ENCODE results near the gene XCL1. TPM values are rescaled to one million over a fixed set of nuclear protein-coding genes. Genes with fewer than 3 reads are reported as not detected.
A peak's percentile ranks its signal among the peaks of the same experiment; 100 is the strongest.

Gene XCL1
- total RNA-seq, 4 donors from 2014 or later, result 0.47 TPM; not detected in 3

DNA sequence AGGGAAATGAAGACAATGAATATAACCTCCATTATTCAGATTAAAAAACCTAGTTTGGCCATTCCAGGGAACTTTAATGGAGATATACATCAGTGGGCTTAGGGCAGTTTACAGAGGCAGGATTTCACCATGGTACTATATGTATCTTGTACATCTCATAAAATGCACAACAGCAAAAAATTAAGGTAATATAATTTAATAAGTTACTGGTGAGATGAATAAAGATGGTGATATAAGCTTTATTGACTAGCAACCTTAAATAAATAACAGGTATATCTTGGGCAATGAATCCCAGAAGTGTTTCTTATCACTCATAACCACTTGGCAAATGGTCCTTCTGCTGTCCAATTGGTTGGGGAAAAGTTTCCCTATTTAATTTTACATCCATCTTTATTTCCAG, 29.0 kb downstream of the XCL1 start:
- Histone ChIP-seq H3K9me3 (no peaks in the 10 kb centered on the region), H3K27ac (peak overlapping the region in 2 of 4 donors; percentile 33 to 38), H3K4me3 (no peak overlapping the region), H3K4me1 (peaks cover 0 to 86% (median 0%) of the 10 kb centered on the region in 3 donors), H3K27me3 (no peaks in the 10 kb centered on the region), H3K36me3 (no peaks in the 10 kb centered on the region)
- TF ChIP-seq, protein P1, sequence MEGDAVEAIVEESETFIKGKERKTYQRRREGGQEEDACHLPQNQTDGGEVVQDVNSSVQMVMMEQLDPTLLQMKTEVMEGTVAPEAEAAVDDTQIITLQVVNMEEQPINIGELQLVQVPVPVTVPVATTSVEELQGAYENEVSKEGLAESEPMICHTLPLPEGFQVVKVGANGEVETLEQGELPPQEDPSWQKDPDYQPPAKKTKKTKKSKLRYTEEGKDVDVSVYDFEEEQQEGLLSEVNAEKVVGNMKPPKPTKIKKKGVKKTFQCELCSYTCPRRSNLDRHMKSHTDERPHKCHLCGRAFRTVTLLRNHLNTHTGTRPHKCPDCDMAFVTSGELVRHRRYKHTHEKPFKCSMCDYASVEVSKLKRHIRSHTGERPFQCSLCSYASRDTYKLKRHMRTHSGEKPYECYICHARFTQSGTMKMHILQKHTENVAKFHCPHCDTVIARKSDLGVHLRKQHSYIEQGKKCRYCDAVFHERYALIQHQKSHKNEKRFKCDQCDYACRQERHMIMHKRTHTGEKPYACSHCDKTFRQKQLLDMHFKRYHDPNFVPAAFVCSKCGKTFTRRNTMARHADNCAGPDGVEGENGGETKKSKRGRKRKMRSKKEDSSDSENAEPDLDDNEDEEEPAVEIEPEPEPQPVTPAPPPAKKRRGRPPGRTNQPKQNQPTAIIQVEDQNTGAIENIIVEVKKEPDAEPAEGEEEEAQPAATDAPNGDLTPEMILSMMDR (IDR thresholded peaks at IDR 0.05), result no peak
- no peak for TF ChIP-seq EP300 (IDR thresholded peaks at IDR 0.05)
- TF ChIP-seq POLR2AphosphoS5 (IDR thresholded peaks at IDR 0.05), result no peak
- TF ChIP-seq POLR2A (IDR thresholded peaks at IDR 0.05), result no peak
- ATAC-seq, result no peak

DNA sequence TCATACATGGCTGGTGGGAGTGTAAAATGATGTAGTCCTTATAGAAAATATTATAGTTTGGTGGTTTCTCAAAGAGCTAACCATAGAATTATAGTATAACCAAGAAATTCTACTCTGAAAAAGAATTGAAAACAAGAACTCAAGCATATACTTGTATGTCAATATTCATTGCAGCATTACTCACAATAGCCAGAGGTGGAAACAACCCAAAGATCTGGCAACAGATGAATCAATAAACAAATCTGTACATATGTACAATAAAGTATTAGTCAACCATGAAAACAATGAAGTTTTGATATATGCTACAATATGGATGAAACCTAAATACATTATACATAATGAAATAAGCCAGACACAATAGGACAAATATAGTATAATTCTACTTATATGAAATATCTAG, 29.7 kb downstream of the XCL1 start:
- no peaks in the 10 kb centered on the region for H3K36me3 ChIP-seq
- no peak for ATAC-seq
- no peak overlapping the region for H3K4me3 ChIP-seq
- H3K27ac ChIP-seq, result peak overlapping the region in 1 of 4 donors; percentile 26
- no peaks in the 10 kb centered on the region for H3K27me3 ChIP-seq
- TF ChIP-seq EP300 (IDR thresholded peaks at IDR 0.05) (no peak), POLR2A (IDR thresholded peaks at IDR 0.05) (no peak), POLR2AphosphoS5 (IDR thresholded peaks at IDR 0.05) (no peak)
- TF ChIP-seq, protein P1 (IDR thresholded peaks at IDR 0.05), result no peak
- H3K4me1 ChIP-seq, result peaks cover 0 to 86% (median 0%) of the 10 kb centered on the region in 3 donors
- no peaks in the 10 kb centered on the region for H3K9me3 ChIP-seq

DNA sequence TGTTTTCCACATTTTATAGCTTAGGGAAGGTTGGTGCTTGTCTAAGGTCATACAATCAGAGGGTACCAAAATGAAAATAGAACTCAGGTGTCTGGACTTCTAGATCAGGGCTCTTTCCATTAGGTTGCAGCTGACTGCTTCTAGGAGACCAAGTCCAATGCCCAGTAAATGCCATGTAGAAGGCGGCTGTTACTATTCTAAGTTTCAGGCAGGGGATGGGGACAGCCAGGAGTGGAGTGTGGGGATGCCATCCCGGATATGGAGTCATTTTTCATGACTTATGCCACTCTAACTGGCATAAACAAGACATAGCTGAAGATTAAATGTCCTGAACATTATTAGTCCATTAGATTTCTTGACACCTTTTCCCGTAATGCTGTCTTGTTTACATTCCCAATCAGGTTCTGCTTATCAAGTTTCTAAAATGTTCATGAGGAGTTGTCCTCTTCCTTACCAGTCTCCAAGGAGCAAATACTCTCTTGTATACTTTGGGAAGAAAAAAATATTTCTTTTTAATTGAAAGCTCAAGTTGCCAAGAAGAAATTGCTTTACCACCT, 31.5 kb downstream of the XCL1 start:
- WGBS, 2 donors (ENCODE audit: low coverage in 1 of 2), result 74% methylated on average over 3 of the region's 3 CpGs; no CpG with 5 or more reads in 1 of the 2 donors
- Histone ChIP-seq H3K36me3 (no peaks in the 10 kb centered on the region), H3K27ac (peak overlapping the region in 3 of 4 donors; percentile 13 to 75 (median 21)), H3K4me1 (peaks cover 0 to 79% (median 2%) of the 10 kb centered on the region in 3 donors), H3K9me3 (no peaks in the 10 kb centered on the region), H3K27me3 (no peaks in the 10 kb centered on the region), H3K4me3 (no peak overlapping the region)
- TF ChIP-seq, protein P1 (IDR thresholded peaks at IDR 0.05), result no peak
- no peak for TF ChIP-seq EP300 (IDR thresholded peaks at IDR 0.05)
- no peak for TF ChIP-seq POLR2A (IDR thresholded peaks at IDR 0.05)
- TF ChIP-seq POLR2AphosphoS5 (IDR thresholded peaks at IDR 0.05), result peak; percentile 96
- no peak for ATAC-seq

DNA sequence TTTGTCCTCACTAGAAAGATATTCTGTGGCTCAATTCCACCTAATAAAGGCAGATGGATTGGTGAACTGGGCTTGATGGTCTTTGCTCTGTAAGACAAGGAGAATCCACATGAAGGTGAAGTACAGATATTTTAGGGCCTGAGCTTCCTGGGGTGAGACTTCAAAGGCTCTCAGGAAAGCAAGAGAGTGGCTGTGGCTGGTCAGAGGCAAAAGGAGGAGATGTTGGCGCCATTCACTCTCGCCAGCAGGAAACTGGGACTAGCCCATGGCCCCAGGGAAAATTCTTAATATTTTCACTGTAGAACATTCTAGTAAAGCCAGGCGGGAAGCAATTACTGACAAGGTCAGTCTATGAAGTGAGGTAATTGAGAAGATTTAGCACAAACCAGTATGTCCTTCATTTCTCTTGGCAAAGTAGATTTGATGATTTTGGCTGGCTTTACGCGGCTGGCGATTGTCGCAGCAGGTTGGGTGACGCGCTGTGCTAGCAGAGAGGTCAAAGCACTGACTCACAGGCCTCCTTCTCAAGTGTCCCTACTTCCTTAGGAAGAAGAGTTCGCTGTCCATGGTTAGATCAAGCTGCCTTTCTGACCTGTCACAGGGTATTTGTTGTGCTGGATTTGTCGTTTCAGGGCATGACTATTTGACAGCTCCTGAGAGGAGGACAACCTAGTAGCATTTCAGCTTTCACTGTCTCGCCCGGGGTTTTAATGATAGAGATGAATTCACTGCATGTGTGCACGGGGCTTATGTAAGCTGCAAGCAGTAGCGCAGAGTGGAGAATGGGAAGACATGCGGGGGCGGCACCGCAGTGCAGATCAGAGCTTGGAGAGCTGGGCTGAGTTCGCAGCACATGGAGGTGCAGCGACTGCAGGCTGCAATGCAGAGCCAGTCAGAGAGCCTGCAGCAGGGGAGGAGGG, 32.7 kb downstream of the XCL1 start:
- H3K4me1 ChIP-seq, result peaks cover 5 to 80% (median 13%) of the 10 kb centered on the region in 3 donors
- 59 to 64% methylated on average over 11 to 15 of the region's 20 CpGs for WGBS, 2 donors (ENCODE audit: low coverage in 1 of 2)

More for the DNA sequence above, 32.7 kb downstream of the XCL1 start:
- Histone ChIP-seq H3K4me3 (peak overlapping the region in 1 of 2 donors; percentile 1), H3K27me3 (no peaks in the 10 kb centered on the region), H3K36me3 (no peaks in the 10 kb centered on the region), H3K27ac (peak overlapping the region in 3 of 4 donors; percentile 64 to 75 (median 69)), H3K9me3 (no peaks in the 10 kb centered on the region)
- peak; percentile 4 for TF ChIP-seq POLR2AphosphoS5 (IDR thresholded peaks at IDR 0.05)
- TF ChIP-seq, protein P1 (IDR thresholded peaks at IDR 0.05), result peak in 1 of 4 experiments; percentile 12
- TF ChIP-seq EP300 (IDR thresholded peaks at IDR 0.05), result no peak
- peak; percentile 26 for ATAC-seq

All from gastroesophageal sphincter (tissue), 4 donors.